ENCODE measurements around the gene SESN1. TPM values are rescaled to one million over a fixed set of nuclear protein-coding genes. Genes with fewer than 3 reads are reported as not detected.

The SESN1 gene
- total RNA-seq, 3 donors from 2014 or later: 23.5 to 42.6 (median 32.8) TPM

GRCh38 chr6:109014606-109015005, 80.0 kb downstream of the SESN1 start:
- ATAC-seq (no peak), DNase-seq (no peak)
- no peak overlapping the region for H3K4me3 ChIP-seq
- H3K4me1 ChIP-seq (ENCODE audit: low read depth): peaks cover 9% of the 10 kb centered on the region
- intact Hi-C loops (cut with DNase I, micrococcal nuclease): no loop called here
- TF ChIP-seq CTCF (IDR thresholded peaks at IDR 0.05): no peak
- H3K9me3 ChIP-seq: no peaks in the 10 kb centered on the region
- no peaks in the 10 kb centered on the region for H3K36me3 ChIP-seq (ENCODE audit: low read depth)

- Histone ChIP-seq H3K36me3 (ENCODE audit: low read depth) (no peaks in the 10 kb centered on the region), H3K4me3 (no peak overlapping the region), H3K4me1 (ENCODE audit: low read depth) (peaks cover 9% of the 10 kb centered on the region), H3K9me3 (no peaks in the 10 kb centered on the region)
- TF ChIP-seq CTCF (IDR thresholded peaks at IDR 0.05): no peak
- no peak for DNase-seq
- intact Hi-C loops (cut with DNase I, micrococcal nuclease): no loop called here
- ATAC-seq: no peak
Measured at GRCh38 chr6:109013656-109014305, 80.9 kb downstream of the SESN1 start.

DNA sequence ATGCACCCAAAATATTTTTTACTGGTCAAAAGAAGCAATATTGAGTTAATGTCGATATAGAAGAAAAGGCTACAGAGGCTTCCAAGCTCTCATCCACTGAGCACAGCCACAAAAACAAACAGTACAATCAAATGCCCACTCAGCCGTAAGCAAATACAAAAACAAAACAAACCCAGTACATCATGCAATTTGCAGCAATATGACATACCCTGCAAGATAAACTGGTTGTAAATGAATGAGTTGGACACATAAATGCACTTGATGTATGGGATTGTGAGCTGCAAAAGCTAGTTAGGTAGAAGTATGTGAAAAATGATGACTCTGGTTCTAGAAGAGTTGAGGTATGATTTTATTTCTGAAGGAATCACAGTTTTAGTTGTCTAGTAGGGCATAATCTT, 83.9 kb downstream of the SESN1 start:
- Histone ChIP-seq H3K4me1 (ENCODE audit: low read depth) (peaks cover 18% of the 10 kb centered on the region), H3K4me3 (no peak overlapping the region), H3K36me3 (ENCODE audit: low read depth) (no peaks in the 10 kb centered on the region), H3K9me3 (no peaks in the 10 kb centered on the region)
- TF ChIP-seq CTCF (IDR thresholded peaks at IDR 0.05): no peak
- intact Hi-C loops (cut with DNase I, micrococcal nuclease): no loop called here
- DNase-seq (no peak), ATAC-seq (no peak)

- DNase-seq (no peak), ATAC-seq (peak; percentile 4)
- H3K4me1 ChIP-seq (ENCODE audit: low read depth): peaks cover 18% of the 10 kb centered on the region
- TF ChIP-seq CTCF (IDR thresholded peaks at IDR 0.05): no peak
- H3K36me3 ChIP-seq (ENCODE audit: low read depth): no peaks in the 10 kb centered on the region
- intact Hi-C loops (cut with DNase I, micrococcal nuclease): no loop called here
- peak overlapping the region; percentile 84 for H3K4me3 ChIP-seq
- H3K9me3 ChIP-seq: no peaks in the 10 kb centered on the region
Measured at GRCh38 chr6:109009962-109010704, 84.5 kb downstream of the SESN1 start.

DNA sequence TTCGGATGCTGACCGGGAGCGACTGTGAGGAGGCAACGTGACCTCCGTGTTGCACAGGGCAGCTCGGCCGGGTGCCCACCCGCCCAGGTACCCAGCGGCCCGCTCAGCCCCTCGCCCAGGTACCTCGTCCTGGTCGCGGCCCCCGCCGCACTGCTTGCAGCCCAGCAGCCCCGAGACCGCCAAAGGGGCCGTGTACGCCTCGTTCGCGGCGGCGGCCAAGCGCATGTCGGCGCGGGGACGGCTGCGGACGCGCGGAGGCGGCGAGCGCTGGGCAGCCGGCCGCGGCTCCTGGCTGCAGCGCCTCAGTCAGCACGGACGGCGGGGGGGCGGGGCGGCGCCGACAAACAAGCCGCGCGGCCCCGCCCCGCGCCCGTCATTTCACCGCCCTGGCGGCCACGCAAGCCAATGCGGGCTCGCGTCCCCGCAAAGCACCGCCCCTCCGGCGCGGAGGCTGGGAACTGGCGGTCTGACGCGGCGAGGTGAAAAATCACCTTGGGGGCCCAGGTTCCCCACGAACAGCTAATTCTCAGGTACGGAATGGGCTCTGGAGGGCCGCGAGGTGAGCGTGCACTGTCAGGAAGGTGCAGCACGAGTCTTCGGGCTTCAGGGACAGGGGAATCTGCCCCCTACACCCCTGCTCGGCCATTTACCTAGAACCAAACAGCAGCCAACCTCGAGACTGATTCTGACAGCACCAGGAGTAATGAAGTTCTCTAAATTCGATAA, 85.2 kb downstream of the SESN1 start:
- Histone ChIP-seq H3K4me1 (ENCODE audit: low read depth) (peaks cover 18% of the 10 kb centered on the region), H3K9me3 (no peaks in the 10 kb centered on the region), H3K4me3 (peak overlapping the region; percentile 84), H3K36me3 (ENCODE audit: low read depth) (no peaks in the 10 kb centered on the region)
- intact Hi-C loops (cut with DNase I, micrococcal nuclease): no loop called here
- TF ChIP-seq CTCF (IDR thresholded peaks at IDR 0.05): no peak
- ATAC-seq (peak; percentile 96), DNase-seq (peak; percentile 96 to 98 (median 97))

All from mucosa of descending colon (tissue), 3 donors.